SK-N-MC (cell line): ENCODE data around the gene PLXNB2.
A peak's percentile ranks its signal among the peaks of the same experiment; 100 is the strongest.
"Not testable (repeated sequence)": the region's sequence is repeated elsewhere in the genome, so short reads cannot be mapped to it uniquely, and the experiment has no call there.

ENCODE experiments used
- DNase-seq: peaks from one replicate; pipeline ENCODE4 v3.0.0-alpha.2; 2011; ENCODE audit warnings: low read depth, low spot score
- H3K27ac ChIP-seq: fragments of 200-600 bp; sonication (generic); 2 replicates; pipeline ENCODE4 v1.5.1; 2016; ENCODE audit warnings: mixed run types
- H3K36me3 ChIP-seq: fragments of 200-600 bp; sonication (generic); 2 replicates; pipeline ENCODE4 v1.6.1; 2017; ENCODE audit warnings: antibody characterized with exemption, low read length, mixed read lengths; ENCODE audit not compliant: insufficient read depth
- H3K4me3 ChIP-seq: fragments of 200-600 bp; sonication (generic); 2 replicates; pipeline ENCODE4 v1.5.1; 2016
- H3K9ac ChIP-seq: fragments of 200-600 bp; sonication (generic); 2 replicates; pipeline ENCODE4 v1.8.0; 2017; ENCODE audit warnings: mixed run types, mixed read lengths; ENCODE audit not compliant: insufficient read length
- H3K9me3 ChIP-seq: fragments of 200-600 bp; sonication (generic); 2 replicates; pipeline ENCODE4 v1.6.1; 2017; ENCODE audit warnings: low read depth, mild to moderate bottlenecking, antibody characterized with exemption, low read length, moderate library complexity, mixed read lengths
- EZH2 ChIP-seq: fragments of 200-600 bp; sonication (generic); IDR thresholded peaks from one replicate; pipeline ENCODE4 v1.6.1; 2017; ENCODE audit warnings: antibody characterized with exemption
- FOXP2 ChIP-seq: optimal IDR thresholded peaks from 2 replicates; pipeline ENCODE3; 2011; ENCODE audit warnings: mild to moderate bottlenecking, moderate library complexity; ENCODE audit not compliant: insufficient read depth; ENCODE audit errors: extremely low read length, control extremely low read depth
- POLR2AphosphoS5 ChIP-seq: IDR thresholded peaks from 2 replicates; pipeline ENCODE4 v1.6.1; 2012; ENCODE audit warnings: mild to moderate bottlenecking, low read depth, low read length, borderline replicate concordance

PLXNB2 gene

GRCh38 chr22:50342651-50343540 is 35.5 kb upstream of the PLXNB2 start, which contains the start of gene PPP6R2:
Gene PPP6R2 (plus strand): TSS chr22:50343327. CDS start chr22:50393909, 50,582 bp downstream.
- Histone ChIP-seq H3K36me3 (peaks cover 7% of the 10 kb centered on the region; the same call in 1 of the 2 replicates), H3K9me3 (no peaks in the 10 kb centered on the region), H3K27ac (peak within 1 kb of the TSS; percentile 89), H3K9ac (peak within 1 kb of the TSS; percentile 90), H3K4me3 (peak within 1 kb of the TSS; percentile 83)
- DNase-seq = no peak
- TF ChIP-seq POLR2AphosphoS5 (peak; percentile 65; the same call in 1 of the 2 replicates), FOXP2 (no peak), EZH2 (no peak)

- peak overlapping the region; percentile 89 for H3K27ac ChIP-seq
- DNase-seq = peak; percentile 66
- no peak for TF ChIP-seq FOXP2
- TF ChIP-seq POLR2AphosphoS5 = no peak
- TF ChIP-seq EZH2 = no peak
- no peaks in the 10 kb centered on the region for H3K9me3 ChIP-seq
- H3K9ac ChIP-seq = peak overlapping the region; percentile 77
- H3K36me3 ChIP-seq = peaks cover 4% of the 10 kb centered on the region; the same call in 1 of the 2 replicates
- peak overlapping the region; percentile 83 for H3K4me3 ChIP-seq
Observed at GRCh38 chr22:50341977-50342650, 34.7 kb upstream of the PLXNB2 start.

GRCh38 chr22:50339945-50340879 is 32.8 kb upstream of the PLXNB2 start:
- Histone ChIP-seq H3K36me3 (no peaks in the 10 kb centered on the region), H3K27ac (no peak overlapping the region), H3K9me3 (no peaks in the 10 kb centered on the region), H3K9ac (no peak overlapping the region), H3K4me3 (no peak overlapping the region)
- no peak for DNase-seq
- TF ChIP-seq FOXP2 (no peak), EZH2 (no peak), POLR2AphosphoS5 (no peak)

- Histone ChIP-seq H3K27ac (no peak overlapping the region), H3K9ac (no peak overlapping the region), H3K4me3 (no peak overlapping the region), H3K9me3 (no peaks in the 10 kb centered on the region), H3K36me3 (no peaks in the 10 kb centered on the region)
- TF ChIP-seq FOXP2 (no peak), EZH2 (no peak), POLR2AphosphoS5 (no peak)
- DNase-seq = no peak
Observed at GRCh38 chr22:50338860-50339462, 31.5 kb upstream of the PLXNB2 start.

- no peak overlapping the region for H3K27ac ChIP-seq
- H3K9ac ChIP-seq = no peak overlapping the region
- no peak for DNase-seq
- H3K4me3 ChIP-seq = no peak overlapping the region
- H3K36me3 ChIP-seq = no peaks in the 10 kb centered on the region
- no peaks in the 10 kb centered on the region for H3K9me3 ChIP-seq
- no peak for TF ChIP-seq FOXP2
- no peak for TF ChIP-seq POLR2AphosphoS5
- TF ChIP-seq EZH2 = no peak
Observed at GRCh38 chr22:50338042-50338573, 30.7 kb upstream of the PLXNB2 start.

- no peaks in the 10 kb centered on the region for H3K9me3 ChIP-seq
- no peak for DNase-seq
- H3K36me3 ChIP-seq = no peaks in the 10 kb centered on the region
- no peak overlapping the region for H3K4me3 ChIP-seq
- TF ChIP-seq POLR2AphosphoS5 (no peak), FOXP2 (no peak), EZH2 (no peak)
- H3K9ac ChIP-seq = no peak overlapping the region
- H3K27ac ChIP-seq = no peak overlapping the region
Observed at GRCh38 chr22:50337262-50338041, 30.0 kb upstream of the PLXNB2 start.

GRCh38 chr22:50334433-50334832 is 27.0 kb upstream of the PLXNB2 start:
- DNase-seq, H3K4me3 ChIP-seq: not testable (repeated sequence)

More at GRCh38 chr22:50334433-50334832, 27.0 kb upstream of the PLXNB2 start:
- not testable (repeated sequence) for H3K9ac ChIP-seq, H3K36me3 ChIP-seq, H3K27ac ChIP-seq, H3K9me3 ChIP-seq
